Central memory CD4-positive, alpha-beta T cell (primary cell): ENCODE results near the gene FOXP1.

Experiments
- DNase-seq: peaks from one replicate; pipeline ENCODE4 v3.0.0; 2022

FOXP1 gene

GRCh38 chr3:71087143-71088018 is 496.1 kb downstream of the FOXP1 start:
- peak; percentile 91 for DNase-seq

- no peak for DNase-seq
These were observed 496.8 kb downstream of the FOXP1 start for GRCh38 chr3:71086777-71087142.

DNA sequence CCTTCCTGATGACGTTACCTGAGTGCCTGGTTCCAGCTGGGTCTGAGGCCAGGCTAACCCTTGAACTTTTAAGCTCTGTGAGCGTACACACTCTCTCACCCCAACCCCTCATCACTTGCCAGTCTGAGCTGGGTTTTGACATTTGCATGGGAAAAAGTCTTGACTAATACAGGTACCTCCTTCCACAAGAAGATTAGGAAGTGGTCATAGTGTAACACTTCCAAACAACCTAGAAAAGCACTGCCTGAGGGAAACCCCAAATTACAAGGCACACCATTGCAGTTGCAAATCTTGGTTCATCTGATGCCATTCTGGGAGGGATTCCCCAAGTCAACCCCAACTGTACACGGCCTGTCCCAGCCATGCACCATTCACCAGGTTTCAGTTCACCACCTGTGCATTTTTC is 499.8 kb downstream of the FOXP1 start:
- DNase-seq = no peak

- no peak for DNase-seq
These were observed 500.7 kb downstream of the FOXP1 start for GRCh38 chr3:71082833-71083232.

- DNase-seq = no peak
These were observed 502.9 kb downstream of the FOXP1 start for GRCh38 chr3:71080517-71081083.

DNA sequence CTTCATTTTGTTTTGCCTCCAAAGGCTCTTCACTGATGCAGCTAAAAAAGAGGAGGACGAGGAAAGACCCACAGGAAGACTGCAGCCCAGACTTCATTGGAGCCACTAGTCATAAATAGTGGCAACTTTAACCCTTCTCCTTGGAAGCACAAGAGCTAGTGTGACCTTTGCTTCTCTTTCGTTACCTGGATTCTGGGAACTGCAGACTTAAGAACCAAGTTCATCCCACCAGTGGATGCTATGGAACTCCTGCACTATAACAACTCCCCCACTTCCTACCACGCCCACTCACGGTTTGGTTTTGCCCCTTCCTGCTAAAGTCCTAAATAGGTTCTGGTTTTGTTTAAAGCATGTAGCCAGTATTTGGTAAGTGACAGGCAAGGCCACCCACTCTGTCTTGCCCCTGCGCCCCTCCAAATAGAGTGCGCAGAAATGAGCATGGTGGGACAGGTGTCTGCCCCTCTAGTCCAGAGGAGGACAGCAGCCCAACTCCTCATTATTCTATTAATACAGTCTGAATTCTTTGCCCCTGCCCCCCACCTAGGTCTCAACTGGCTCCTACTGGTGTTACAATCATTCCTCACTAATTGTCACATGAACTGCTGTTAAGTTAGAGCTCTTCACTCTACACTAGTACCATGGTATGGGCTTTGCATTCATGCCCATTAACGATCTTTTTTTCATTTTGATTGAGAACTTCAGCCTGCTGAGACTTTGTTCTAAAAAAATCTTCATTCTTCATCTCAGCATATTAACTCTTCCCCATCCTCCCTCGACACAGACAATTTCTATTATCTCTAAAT is 504.6 kb downstream of the FOXP1 start:
- no peak for DNase-seq

DNA sequence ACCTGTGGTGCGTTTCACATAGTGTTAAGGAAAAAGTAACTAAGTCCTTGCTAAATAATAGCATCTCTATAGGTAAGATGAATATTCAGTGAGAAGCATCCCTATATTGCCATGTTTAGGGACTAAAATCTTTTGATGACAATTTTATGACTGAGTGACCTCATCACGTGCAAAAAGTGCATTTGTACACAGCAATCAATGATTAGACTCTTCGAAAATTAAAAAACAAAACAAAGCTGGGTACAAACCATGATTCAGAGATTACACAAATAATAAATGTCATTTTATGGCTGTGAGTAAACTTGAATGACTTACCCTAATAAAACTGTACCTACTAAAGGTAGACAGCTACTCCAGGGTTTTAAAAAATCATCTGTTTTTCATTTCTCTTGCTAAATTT is 505.3 kb downstream of the FOXP1 start:
- no peak for DNase-seq

DNA sequence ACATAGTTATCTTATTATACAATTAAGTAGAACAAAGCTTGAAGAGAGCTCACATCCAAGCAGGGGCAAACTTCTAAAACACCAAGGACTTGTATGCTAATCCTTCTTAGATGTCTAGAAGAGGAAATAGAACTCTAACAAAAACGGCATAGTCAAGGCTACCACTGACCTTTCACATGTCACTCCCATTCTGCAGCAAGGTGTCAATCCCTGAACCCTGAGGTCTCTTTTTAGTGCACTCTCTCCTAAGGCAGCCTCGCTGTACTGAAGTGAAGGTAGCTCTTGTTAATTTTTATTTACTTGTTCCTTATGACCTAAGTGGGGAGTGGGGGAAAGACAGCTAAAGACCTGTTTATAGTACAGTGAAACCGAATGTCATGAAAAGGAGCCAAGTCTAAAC is 506.5 kb downstream of the FOXP1 start:
- no peak for DNase-seq

DNA sequence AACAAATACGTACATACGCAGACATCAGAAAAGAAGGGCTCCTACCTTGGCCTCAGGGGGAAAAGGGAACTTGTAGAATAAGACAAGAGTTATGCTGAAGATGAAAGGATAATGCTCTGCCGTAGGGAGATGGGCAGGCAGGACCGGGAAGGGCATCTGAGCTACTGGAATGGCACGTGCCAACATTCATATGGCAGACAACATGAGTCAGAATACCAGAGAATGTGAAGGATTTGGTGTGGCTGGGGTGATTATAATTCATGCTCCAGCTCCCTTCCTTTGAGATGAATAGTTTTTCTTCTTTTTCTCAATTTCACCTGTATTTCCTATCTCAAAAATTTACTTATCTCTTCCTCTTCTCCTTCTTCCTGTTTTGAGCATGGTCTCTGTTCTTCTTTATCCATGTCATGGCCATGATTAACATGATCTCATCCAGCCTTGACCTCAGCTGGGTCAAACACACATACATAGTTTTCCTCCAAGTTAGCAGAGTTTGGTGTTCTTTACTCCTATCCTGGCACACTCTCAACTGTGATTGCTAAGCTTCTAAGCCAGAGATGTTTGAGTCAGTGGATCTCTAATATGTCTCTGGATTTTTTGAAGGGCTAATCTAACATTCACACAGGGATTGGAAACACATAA is 507.0 kb downstream of the FOXP1 start:
- no peak for DNase-seq

DNA sequence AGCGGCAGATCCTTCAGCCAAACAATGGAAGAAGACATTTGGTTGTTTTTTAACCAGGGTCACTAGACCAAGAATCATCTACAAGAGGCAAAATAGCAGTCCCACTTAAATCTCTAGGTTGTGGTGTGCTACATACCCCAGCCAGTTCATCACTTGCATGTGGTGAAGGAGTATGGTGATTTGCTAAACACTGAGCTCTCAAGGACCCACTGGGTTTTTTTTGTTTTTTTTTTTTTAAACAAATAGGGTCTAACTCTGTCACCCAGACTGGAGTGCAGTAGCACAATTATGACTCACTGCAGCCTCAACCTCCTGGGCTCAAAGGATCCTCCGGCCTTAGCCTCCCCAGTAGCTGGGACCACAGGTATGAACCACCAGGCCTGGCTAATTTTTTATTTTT is 508.0 kb downstream of the FOXP1 start:
- no peak for DNase-seq

- DNase-seq = no peak
These were observed 509.1 kb downstream of the FOXP1 start for GRCh38 chr3:71074423-71074822.

DNA sequence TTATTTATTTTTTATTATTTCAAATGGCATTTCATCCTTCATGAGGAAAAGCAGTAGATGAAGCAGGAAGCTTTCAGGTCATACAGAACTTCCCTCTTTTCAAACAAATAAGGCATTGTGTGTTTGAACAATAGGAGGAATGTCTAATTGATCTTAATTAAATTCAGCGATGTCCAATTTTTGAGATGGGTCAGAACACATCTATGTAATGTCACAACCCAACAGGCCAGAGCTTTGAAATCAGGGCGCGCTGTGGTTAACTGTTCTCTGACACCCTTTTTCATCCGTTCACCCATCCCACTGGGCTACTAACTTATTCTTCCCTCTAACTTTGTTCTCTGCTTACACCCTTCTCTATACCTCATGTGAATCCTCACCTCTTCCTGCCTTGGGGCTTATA is 510.5 kb downstream of the FOXP1 start:
- DNase-seq = no peak

DNA sequence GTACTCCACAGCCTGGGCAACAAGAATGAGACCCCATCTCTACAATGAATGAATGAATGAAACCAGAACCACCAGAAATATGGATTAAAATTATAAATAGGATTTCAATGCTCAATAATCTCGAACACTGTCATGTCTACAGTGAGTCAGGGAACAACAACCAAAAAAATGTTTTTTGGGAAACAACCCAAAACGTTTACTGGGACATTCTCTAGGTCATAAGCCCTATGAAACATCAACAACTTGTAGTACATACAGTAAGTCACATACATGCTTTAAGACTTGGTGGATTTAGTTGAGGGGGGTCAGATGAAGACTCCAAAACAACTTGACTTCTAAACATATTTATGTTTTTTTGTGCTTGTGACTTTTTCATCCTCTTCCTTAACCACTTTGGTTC is 511.2 kb downstream of the FOXP1 start:
- no peak for DNase-seq

DNA sequence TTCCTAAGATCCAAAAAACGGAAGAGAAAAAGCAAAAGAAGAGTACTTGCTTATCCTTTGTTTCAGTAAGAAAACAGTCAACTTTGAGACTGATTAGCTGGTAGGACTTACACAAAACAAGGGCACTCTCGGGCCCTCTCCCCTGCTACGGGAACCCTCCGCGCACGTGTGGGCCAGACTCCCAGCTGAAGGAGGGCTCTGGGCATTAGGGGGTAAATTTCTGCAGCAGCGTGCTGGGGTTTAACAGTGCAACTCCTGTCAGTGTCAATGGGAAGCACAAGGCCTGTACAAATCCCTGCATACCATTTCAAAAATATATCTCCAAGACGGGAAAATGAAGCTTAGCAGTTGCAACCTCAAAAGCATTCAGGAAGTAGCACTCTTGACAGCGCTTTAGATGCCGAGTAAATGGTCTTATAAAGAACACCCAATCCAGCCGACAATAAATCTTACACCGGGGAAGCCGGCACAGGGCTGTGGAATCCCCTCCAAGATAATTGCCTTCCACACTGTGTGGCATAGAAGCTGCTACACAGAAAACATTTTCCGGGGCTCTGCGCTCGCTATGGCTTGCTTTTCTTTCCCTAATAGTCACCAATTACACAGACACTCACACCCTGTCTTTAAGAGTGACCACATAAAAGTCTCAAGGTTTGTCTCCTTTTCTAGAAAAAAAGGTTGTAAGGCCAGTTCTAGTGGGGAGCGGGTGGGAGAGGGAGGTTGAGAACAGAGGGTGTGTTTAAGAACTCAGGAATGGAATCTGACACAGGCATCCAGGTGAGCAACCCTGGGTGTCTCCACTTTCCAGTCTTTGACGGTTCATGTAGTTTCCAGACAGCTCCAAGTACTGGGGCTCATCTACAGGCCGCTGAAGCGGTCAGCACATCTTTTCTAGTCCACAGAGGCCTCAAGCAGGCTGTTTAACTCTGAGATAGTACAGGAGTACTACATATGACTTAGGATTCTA is 512.7 kb downstream of the FOXP1 start:
- no peak for DNase-seq

- peak; percentile 62 for DNase-seq
These were observed 513.7 kb downstream of the FOXP1 start for GRCh38 chr3:71069797-71070196.

- DNase-seq = peak; percentile 35
These were observed 515.4 kb downstream of the FOXP1 start for GRCh38 chr3:71067977-71068654.

- peak; percentile 52 for DNase-seq
These were observed 516.7 kb downstream of the FOXP1 start for GRCh38 chr3:71066849-71067261.

DNA sequence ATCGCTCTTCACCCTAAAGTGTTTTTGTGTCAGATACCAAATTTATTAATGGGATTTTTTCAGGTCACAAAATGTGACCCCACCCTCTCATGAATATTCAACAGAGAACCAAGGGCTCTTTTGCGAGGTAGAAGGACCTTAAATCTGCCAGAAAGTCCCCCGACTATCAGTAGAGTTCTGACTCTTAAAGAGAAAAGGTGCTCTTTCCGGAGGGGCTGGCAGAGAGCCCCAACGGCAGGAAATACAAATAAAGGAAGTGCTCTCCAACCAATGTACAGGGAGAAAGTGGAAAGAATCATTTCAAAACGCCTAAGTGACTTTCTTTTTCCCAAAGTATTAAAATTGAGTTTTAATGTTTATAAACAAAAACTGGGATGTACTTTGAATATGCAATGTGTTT is 517.2 kb downstream of the FOXP1 start:
- peak; percentile 55 for DNase-seq

DNA sequence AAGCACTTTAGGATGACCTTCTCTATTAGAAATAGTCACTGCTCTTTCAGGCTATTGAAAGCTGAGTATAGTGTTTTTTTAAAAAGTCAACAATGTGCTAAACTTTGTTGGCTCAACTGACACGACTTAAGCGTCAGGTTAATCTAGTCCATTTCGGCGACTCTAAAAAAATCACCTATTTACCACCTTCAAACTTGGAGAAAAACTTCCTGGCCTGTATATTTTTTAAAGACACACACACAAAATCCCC is 517.8 kb downstream of the FOXP1 start:
- DNase-seq = no peak

DNA sequence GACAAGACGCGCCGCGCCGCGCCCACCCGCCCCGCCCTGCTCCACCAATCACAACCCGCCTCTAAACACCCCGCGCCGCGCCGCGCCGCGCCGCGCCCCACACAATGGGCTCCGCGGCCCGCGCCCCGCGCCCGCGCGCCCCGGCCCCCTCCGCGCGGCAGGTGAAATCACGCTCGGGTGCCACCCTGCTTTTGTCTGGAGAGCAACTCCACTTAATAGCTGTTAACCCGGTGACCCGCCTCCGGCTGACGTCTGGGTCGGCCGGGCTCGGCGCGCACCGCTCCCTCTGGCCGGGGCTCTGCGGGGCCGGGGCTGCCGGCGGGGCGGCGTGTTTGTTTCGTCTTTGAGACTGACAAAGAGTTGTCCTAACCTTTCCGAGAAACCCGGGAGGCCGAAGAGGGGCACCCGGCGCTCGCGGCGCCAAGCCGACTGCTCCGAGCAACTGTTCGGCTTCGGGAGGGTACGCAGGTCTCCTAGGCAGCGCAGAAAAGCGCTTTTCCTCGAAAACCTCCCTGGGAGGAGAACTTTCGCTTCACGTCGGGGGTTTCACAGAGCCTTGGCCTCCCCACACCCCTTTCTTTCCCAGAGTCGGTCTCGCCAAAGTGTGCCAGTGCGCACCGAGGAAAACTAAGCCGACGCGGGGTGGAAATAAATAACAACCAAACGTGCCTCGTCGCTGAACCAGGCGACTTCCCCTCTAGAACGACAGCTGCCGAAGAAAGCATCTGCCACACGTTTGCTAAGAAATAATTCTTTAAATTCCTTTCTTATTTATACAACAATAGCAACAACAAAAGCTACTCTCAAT is 518.4 kb downstream of the FOXP1 start:
- DNase-seq = peak; percentile 72
